ENCODE data around the gene RAB40C. TPM values are rescaled to one million over a fixed set of nuclear protein-coding genes. Genes with fewer than 3 reads are reported as not detected.

The RAB40C gene
- total RNA-seq, 1 experiment from 2014 or later, result 22.5 TPM

DNA sequence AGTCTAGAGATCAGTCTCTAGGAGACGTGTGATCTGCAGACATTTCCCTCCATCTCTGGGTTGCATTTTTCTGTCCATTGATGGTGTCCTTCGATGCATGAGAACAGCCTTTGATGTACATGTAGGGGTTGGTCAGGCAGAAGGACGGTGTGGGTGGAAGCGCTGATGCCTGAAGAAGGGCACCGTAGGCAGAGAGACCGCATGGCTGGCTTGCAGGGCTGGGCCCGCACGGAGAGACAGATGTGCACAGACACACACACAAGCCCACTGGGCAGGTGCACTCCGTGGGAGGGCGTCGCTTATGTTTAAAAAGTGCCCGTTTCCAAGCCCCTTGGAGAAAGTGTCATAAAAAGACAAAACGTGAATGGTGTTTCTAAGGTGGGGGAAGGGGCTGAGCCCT, 25.3 kb downstream of the RAB40C start (continued):
- TF ChIP-seq, protein P1, sequence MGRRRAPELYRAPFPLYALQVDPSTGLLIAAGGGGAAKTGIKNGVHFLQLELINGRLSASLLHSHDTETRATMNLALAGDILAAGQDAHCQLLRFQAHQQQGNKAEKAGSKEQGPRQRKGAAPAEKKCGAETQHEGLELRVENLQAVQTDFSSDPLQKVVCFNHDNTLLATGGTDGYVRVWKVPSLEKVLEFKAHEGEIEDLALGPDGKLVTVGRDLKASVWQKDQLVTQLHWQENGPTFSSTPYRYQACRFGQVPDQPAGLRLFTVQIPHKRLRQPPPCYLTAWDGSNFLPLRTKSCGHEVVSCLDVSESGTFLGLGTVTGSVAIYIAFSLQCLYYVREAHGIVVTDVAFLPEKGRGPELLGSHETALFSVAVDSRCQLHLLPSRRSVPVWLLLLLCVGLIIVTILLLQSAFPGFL (CRISPR knock-in tag; IDR thresholded peaks at IDR 0.05; ENCODE audit: borderline replicate concordance), result no peak

DNA sequence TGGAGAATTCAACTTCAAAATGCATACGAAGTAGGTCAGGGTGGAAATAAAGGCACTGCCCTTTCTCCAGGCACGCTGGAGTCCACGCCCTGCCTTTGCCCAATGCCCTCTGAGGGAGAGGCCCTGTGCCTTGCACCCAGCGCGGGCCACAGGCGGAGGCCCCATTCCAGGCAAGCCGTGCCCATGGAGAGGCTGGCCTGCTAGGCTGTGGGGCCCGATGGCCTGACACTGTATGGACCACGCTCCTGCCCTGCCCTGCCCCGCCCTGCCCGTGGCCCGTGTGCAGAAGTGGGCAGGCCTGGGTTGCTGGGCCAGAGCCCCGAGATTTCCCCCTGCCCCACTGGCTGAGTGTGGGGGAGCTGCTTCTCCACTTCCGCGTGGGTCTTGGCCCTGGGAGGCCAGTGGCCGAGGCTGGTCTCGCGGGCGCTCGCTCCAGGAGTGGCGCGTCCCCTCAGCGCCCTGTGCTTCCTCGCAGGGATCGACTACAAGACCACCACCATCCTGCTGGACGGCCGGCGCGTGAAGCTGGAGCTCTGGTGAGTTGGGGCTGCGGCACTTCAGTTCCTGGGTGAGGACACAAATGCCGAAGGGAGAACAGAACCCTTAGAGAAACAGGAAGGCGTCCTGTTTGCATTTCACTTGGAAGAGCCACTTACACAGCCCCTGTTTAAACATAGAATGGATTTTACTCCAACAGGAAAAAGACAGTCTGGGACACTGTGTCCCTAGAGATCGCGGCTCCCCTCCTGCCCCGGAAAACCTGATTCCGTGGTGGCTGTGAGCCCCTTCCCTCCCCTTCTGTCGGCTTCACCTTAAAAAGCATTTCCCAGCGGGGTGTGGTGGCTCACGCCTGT, 27.1 kb downstream of the RAB40C start:
- POLR2A ChIA-PET, result no interaction called here
- Mint-ChIP-seq H3K27me3 (ENCODE audit: low read depth) (no peaks in the 10 kb centered on the region), H3K36me3 (peaks cover 13% of the 10 kb centered on the region), H3K27ac (no peak overlapping the region), H3K4me3 (no peak overlapping the region), H3K4me1 (peaks cover 5% of the 10 kb centered on the region), H3K9me3 (no peaks in the 10 kb centered on the region)
- DNase-seq (ENCODE audit: low spot score), result no peak
- ATAC-seq, result no peak
- CTCF ChIA-PET, result interaction anchor here (0.6 kb wide), 1 partner anchor 230 kb away, joined by 5 read pairs; no protein-coding TSS in a partner anchor
- TF ChIP-seq ESRRA (CRISPR knock-in tag; IDR thresholded peaks at IDR 0.05; ENCODE audit: borderline replicate concordance) (no peak), EMX1 (CRISPR knock-in tag; IDR thresholded peaks at IDR 0.05) (no peak), NR1H2 (CRISPR knock-in tag; IDR thresholded peaks at IDR 0.05) (no peak), RORB (CRISPR knock-in tag; IDR thresholded peaks at IDR 0.05) (no peak), GABPB1 (CRISPR knock-in tag; IDR thresholded peaks at IDR 0.05) (no peak), ZNF532 (CRISPR knock-in tag; IDR thresholded peaks at IDR 0.05; ENCODE audit: borderline replicate concordance) (no peak), ZNF263 (CRISPR knock-in tag; IDR thresholded peaks at IDR 0.05; ENCODE audit: low read depth) (no peak), NR2C2 (CRISPR knock-in tag; IDR thresholded peaks at IDR 0.05) (no peak), AFF4 (CRISPR knock-in tag; IDR thresholded peaks at IDR 0.05; ENCODE audit: borderline replicate concordance) (no peak), FOXJ3 (CRISPR knock-in tag; IDR thresholded peaks at IDR 0.05; ENCODE audit: borderline replicate concordance) (no peak), HMGXB4 (CRISPR knock-in tag; IDR thresholded peaks at IDR 0.05) (no peak), NFATC4 (CRISPR knock-in tag; IDR thresholded peaks at IDR 0.05) (no peak), GRHL2 (CRISPR knock-in tag; IDR thresholded peaks at IDR 0.05; ENCODE audit: insufficient replicate concordance, severe bottlenecking) (no peak)
- TF ChIP-seq, protein P2, sequence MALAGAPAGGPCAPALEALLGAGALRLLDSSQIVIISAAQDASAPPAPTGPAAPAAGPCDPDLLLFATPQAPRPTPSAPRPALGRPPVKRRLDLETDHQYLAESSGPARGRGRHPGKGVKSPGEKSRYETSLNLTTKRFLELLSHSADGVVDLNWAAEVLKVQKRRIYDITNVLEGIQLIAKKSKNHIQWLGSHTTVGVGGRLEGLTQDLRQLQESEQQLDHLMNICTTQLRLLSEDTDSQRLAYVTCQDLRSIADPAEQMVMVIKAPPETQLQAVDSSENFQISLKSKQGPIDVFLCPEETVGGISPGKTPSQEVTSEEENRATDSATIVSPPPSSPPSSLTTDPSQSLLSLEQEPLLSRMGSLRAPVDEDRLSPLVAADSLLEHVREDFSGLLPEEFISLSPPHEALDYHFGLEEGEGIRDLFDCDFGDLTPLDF (CRISPR knock-in tag; IDR thresholded peaks at IDR 0.05), result no peak
- TF ChIP-seq, protein P3, sequence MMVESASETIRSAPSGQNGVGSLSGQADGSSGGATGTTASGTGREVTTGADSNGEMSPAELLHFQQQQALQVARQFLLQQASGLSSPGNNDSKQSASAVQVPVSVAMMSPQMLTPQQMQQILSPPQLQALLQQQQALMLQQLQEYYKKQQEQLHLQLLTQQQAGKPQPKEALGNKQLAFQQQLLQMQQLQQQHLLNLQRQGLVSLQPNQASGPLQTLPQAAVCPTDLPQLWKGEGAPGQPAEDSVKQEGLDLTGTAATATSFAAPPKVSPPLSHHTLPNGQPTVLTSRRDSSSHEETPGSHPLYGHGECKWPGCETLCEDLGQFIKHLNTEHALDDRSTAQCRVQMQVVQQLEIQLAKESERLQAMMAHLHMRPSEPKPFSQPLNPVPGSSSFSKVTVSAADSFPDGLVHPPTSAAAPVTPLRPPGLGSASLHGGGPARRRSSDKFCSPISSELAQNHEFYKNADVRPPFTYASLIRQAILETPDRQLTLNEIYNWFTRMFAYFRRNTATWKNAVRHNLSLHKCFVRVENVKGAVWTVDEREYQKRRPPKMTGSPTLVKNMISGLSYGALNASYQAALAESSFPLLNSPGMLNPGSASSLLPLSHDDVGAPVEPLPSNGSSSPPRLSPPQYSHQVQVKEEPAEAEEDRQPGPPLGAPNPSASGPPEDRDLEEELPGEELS (CRISPR knock-in tag; IDR thresholded peaks at IDR 0.05), result no peak

Measured in WTC11 (cell line).